Neural cell (in vitro differentiated cells): ENCODE data around the gene GTPBP6.

Experiments used
- EP300 ChIP-seq: fragments of 450-650 bp; conservative IDR thresholded peaks from 2 replicates; pipeline ENCODE4 v1.6.1; 2014; ENCODE audit warnings: antibody characterized with exemption, mild to moderate bottlenecking, moderate library complexity; ENCODE audit not compliant: poor library complexity, severe bottlenecking
- EZH2 ChIP-seq: fragments of 200-600, 300-800 bp; shearing (Covaris generic), sonication (generic); IDR thresholded peaks from 2 replicates; pipeline ENCODE4 v1.6.1; 2014; ENCODE audit warnings: antibody characterized with exemption, low read length, borderline replicate concordance, mild to moderate bottlenecking; ENCODE audit not compliant: insufficient read depth, poor library complexity, severe bottlenecking
- MXI1 ChIP-seq: fragments of 450-650 bp; conservative IDR thresholded peaks from 2 replicates; pipeline ENCODE4 v1.6.1; 2014; ENCODE audit warnings: antibody characterized with exemption, mild to moderate bottlenecking; ENCODE audit not compliant: poor library complexity, severe bottlenecking
- POLR2AphosphoS5 ChIP-seq: IDR thresholded peaks from 2 replicates; pipeline ENCODE4 v1.6.1; 2012
- SMC3 ChIP-seq: fragments of 450-650 bp; conservative IDR thresholded peaks from 2 replicates; pipeline ENCODE4 v1.6.1; 2014; ENCODE audit warnings: antibody characterized with exemption, mild to moderate bottlenecking, moderate library complexity; ENCODE audit not compliant: poor library complexity
- TAF1 ChIP-seq: IDR thresholded peaks from 2 replicates; pipeline ENCODE4 v1.6.1; 2012; ENCODE audit warnings: low read depth
- TF ChIP-seq, protein P1 (sequence below): fragments of 450-650 bp; IDR thresholded peaks from 2 replicates; pipeline ENCODE4 v1.5.1; 2014; ENCODE audit warnings: antibody characterized with exemption, mild to moderate bottlenecking, moderate library complexity; ENCODE audit not compliant: poor library complexity, severe bottlenecking
- TF ChIP-seq, protein P2 (sequence below): IDR thresholded peaks from 2 replicates; pipeline ENCODE4 v1.6.1; 2012; ENCODE audit warnings: borderline replicate concordance

DNA sequence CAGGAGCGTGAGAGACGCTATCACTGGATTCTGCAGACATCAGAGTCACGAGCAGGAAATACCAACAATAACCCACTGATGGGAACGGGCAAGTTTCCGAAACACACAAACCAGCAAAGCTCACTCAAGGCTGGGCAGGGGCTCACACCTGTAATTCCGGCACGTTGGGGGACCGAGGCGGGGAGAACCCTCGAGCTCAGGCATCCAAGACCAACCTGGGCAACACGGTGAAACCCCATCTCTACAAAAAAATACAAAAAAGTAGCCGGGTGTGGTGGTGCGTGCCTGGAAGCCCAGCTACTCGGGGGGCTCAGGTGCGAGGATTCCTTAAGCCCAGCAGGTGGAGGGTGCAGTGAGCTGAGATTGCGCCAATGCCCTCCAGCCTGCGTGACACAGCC, 17.2 kb upstream of the GTPBP6 start:
- TF ChIP-seq, protein P1, sequence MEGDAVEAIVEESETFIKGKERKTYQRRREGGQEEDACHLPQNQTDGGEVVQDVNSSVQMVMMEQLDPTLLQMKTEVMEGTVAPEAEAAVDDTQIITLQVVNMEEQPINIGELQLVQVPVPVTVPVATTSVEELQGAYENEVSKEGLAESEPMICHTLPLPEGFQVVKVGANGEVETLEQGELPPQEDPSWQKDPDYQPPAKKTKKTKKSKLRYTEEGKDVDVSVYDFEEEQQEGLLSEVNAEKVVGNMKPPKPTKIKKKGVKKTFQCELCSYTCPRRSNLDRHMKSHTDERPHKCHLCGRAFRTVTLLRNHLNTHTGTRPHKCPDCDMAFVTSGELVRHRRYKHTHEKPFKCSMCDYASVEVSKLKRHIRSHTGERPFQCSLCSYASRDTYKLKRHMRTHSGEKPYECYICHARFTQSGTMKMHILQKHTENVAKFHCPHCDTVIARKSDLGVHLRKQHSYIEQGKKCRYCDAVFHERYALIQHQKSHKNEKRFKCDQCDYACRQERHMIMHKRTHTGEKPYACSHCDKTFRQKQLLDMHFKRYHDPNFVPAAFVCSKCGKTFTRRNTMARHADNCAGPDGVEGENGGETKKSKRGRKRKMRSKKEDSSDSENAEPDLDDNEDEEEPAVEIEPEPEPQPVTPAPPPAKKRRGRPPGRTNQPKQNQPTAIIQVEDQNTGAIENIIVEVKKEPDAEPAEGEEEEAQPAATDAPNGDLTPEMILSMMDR = no peak
- TF ChIP-seq POLR2AphosphoS5 (no peak), EZH2 (no peak), TAF1 (no peak), MXI1 (no peak), SMC3 (no peak), EP300 (no peak)
- TF ChIP-seq, protein P2, sequence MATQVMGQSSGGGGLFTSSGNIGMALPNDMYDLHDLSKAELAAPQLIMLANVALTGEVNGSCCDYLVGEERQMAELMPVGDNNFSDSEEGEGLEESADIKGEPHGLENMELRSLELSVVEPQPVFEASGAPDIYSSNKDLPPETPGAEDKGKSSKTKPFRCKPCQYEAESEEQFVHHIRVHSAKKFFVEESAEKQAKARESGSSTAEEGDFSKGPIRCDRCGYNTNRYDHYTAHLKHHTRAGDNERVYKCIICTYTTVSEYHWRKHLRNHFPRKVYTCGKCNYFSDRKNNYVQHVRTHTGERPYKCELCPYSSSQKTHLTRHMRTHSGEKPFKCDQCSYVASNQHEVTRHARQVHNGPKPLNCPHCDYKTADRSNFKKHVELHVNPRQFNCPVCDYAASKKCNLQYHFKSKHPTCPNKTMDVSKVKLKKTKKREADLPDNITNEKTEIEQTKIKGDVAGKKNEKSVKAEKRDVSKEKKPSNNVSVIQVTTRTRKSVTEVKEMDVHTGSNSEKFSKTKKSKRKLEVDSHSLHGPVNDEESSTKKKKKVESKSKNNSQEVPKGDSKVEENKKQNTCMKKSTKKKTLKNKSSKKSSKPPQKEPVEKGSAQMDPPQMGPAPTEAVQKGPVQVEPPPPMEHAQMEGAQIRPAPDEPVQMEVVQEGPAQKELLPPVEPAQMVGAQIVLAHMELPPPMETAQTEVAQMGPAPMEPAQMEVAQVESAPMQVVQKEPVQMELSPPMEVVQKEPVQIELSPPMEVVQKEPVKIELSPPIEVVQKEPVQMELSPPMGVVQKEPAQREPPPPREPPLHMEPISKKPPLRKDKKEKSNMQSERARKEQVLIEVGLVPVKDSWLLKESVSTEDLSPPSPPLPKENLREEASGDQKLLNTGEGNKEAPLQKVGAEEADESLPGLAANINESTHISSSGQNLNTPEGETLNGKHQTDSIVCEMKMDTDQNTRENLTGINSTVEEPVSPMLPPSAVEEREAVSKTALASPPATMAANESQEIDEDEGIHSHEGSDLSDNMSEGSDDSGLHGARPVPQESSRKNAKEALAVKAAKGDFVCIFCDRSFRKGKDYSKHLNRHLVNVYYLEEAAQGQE = no peak
